ENCODE measurements around the gene CAPRIN1.
A peak's percentile ranks its signal among the peaks of the same experiment; 100 is the strongest.
"Not testable (repeated sequence)": the region's sequence is repeated elsewhere in the genome, so short reads cannot be mapped to it uniquely, and the experiment has no call there.

The CAPRIN1 gene

GRCh38 chr11:34094900-34095299 is 43.4 kb downstream of the CAPRIN1 start:
- not testable (repeated sequence) for DNase-seq

GRCh38 chr11:34098813-34099212 is 47.3 kb downstream of the CAPRIN1 start:
- no peak for DNase-seq

- no peak for DNase-seq
Observed at GRCh38 chr11:34104680-34105078, 53.1 kb downstream of the CAPRIN1 start.

GRCh38 chr11:34105079-34105956 is 53.8 kb downstream of the CAPRIN1 start, which contains the start of gene NAT10:
TSS of gene NAT10 (plus strand) at chr11:34105629. CDS start at chr11:34108226, 2,597 bp downstream.
- DNase-seq, result peak; percentile 100

DNA sequence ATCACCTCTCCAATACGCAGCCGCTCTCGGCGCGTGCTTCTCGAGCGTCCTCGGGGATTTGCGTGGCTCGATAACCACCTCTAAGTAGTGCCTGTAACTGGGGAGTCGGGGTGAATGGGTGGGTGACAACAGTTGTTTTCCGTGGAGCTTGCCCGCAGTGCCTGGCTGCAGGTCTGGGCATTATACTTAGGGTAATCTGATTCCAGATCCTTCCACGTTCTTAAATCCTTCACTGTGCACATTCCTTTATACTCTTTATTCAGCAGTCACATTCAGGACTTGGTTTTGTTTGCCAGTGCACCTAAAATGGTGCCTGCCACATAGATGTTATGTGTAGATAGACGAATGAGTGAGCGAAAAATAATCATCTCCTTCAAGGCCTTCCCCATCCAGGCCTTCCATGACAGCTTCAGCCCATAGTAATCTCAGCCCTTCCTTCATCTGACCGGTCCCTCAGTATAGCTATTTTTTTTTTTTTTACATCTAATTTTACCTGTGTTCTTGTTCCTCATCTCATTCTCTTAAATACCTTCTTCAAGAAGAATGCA is 54.5 kb downstream of the CAPRIN1 start:
- DNase-seq, result no peak

DNA sequence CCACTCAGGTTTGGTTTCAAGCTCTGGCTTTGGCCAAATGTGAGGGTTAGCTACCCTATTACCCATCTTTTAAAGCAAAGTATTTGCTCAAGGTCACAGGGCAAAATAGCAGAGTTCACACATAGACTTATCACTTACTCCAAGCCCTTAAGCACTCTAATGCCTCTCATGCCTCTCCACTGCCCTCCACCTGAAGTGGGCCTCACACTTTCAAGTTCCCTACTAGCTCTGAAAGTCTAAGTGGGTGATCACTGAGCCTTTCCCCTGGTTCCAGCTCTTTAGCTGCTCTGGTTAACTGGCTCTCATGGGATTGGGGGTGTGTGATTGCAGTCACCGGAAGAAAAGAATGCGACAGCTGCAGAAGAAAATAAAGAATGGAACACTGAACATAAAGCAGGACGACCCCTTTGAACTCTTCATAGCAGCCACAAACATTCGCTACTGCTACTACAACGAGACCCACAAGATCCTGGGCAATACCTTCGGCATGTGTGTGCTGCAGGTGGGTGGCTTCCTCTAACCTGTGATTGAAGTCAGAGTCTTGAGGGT is 60.3 kb downstream of the CAPRIN1 start:
- DNase-seq, result no peak

DNA sequence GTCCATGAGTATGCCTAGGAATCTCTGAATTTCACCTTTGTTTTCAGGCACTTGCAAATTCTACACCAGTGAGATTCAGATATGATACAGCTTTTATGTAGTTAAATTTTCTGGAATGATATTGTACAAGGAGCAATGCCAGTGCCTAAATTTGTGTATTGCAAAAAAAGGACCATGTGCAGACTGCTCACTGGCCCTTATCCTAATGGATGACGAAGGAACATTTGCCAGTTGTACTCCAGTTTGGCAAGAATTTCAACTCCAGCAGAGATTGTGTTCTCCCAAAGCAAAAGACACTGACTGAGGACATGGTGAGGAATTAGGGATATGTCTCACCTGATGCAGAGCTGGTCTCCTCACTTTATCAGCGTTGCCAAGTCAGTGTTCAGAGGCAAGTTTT is 62.5 kb downstream of the CAPRIN1 start:
- no peak for DNase-seq

GRCh38 chr11:34114471-34114870 is 62.9 kb downstream of the CAPRIN1 start:
- no peak for DNase-seq

DNA sequence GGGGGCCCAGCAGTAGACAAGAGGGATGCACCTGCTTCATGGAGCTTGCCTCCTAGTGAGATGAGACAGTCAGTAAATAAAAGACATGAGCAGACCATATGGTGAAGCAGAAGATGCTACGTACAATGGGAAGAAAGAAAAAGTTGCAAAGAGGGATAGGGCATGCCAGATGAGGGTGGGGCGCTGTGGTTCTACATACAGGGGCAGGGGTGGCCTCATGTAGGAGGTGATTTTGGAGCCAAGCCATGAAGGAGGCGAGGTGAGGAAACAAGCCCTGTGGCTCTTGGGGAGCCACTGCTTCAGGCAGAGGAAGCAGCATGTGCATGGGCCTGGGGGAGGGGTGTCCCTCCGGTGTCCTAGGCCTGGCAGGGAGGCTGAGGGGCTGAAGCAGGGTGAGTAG is 69.1 kb downstream of the CAPRIN1 start:
- no peak for DNase-seq

GRCh38 chr11:34124885-34125668 is 73.5 kb downstream of the CAPRIN1 start:
- no peak for DNase-seq

- no peak for DNase-seq
Observed at GRCh38 chr11:34126959-34127848, 75.7 kb downstream of the CAPRIN1 start.

- DNase-seq, result no peak
Observed at GRCh38 chr11:34128824-34129223, 77.3 kb downstream of the CAPRIN1 start.

- no peak for DNase-seq
Observed at GRCh38 chr11:34132261-34132965, 80.9 kb downstream of the CAPRIN1 start.

DNA sequence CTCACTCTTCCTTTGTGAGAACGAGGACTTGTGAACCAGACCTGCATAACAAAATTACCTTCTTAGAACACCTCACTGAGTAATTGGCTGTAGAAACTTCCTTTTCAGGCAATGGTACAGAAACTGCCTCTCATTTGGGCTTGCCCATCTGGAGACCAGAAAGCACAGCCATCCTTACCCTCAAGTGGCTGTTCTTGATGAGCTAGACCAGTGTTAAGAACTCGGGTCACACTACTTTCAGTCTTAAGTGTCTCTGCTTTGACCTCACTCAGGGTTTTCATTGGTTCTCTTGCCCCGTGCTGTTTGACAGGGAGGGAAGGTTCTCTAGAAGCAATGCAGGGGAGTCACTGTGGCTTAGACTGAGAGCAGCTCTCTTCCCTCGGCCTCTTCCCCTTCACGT is 83.2 kb downstream of the CAPRIN1 start:
- no peak for DNase-seq

GRCh38 chr11:34135439-34135838 is 83.9 kb downstream of the CAPRIN1 start:
- no peak for DNase-seq

DNA sequence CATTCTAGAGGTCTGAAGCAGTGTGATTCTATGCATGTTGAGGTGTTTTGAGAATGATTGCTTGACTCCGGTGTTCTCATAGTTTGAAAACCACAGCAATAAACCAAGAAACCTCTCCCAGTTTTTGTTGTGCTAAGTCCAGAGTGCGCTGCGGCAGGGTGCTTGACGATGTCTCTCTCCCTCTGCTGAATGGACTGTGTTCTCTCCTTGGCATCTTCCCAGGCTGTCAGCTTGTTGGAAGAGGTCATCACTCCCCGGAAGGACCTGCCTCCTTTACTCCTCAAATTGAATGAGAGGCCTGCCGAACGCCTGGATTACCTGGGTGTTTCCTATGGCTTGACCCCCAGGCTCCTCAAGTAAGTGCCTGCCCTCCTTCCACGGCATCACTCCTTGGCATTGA is 84.9 kb downstream of the CAPRIN1 start:
- DNase-seq, result no peak

- DNase-seq, result no peak
Observed at GRCh38 chr11:34139346-34139745, 87.8 kb downstream of the CAPRIN1 start.

DNA sequence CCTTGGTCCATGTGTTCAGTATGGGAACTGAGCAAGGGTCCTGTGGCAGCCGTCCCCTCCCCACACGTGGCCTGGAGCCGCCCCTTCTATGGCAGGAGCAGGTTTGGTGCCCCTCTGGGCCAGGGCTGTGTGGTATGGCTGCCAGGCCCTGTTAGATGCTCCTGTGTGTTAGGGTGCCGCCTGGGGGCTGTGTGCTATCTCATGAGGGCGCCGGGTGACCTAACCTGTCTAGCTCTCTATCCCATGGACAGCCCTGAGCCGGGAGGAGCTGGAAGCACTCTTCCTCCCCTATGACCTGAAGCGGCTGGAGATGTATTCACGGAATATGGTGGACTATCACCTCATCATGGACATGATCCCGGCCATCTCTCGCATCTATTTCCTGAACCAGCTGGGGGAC is 88.6 kb downstream of the CAPRIN1 start:
- no peak for DNase-seq

DNA sequence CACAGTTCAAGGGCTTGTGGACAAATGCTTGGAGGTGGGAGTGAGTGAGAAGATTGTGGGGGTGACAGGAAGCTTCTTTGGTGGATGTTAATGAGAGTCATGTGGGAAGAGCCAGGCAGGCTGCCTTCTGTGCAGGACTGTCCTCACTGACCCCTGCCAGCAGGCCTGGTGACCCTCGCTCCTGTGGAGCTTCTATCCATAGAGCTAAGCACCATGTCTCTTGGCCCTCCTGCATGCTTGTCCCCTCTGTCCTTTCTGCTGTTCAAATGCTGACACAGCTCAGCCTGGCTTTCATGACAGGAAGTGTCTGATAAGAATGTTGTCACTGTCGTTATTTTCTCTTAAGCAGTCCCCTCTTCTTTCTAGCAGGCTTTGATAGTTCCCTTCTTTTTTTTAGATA is 91.5 kb downstream of the CAPRIN1 start:
- DNase-seq, result no peak

GRCh38 chr11:34145073-34145472 is 93.5 kb downstream of the CAPRIN1 start:
- DNase-seq, result no peak

GRCh38 chr11:34145847-34146381 is 94.4 kb downstream of the CAPRIN1 start:
- DNase-seq, result peak; percentile 66

Measured in MV-4-11 (cell line).